ENCODE data around the gene C6orf163.

The C6orf163 gene

GRCh38 chr6:87357479-87358196 is 13.0 kb downstream of the C6orf163 start:
- no peak for DNase-seq

GRCh38 chr6:87364602-87365252 is 20.1 kb downstream of the C6orf163 start:
- no peak for DNase-seq

- DNase-seq, result no peak
These were observed 21.6 kb downstream of the C6orf163 start for GRCh38 chr6:87366072-87366827.

GRCh38 chr6:87366899-87367298 is 22.3 kb downstream of the C6orf163 start:
- DNase-seq, result no peak

- DNase-seq, result no peak
These were observed 28.8 kb downstream of the C6orf163 start for GRCh38 chr6:87373377-87373776.

- DNase-seq, result no peak
These were observed 30.7 kb downstream of the C6orf163 start for GRCh38 chr6:87375315-87375714.

- DNase-seq, result no peak
These were observed 32.0 kb downstream of the C6orf163 start for GRCh38 chr6:87376643-87377042.

- no peak for DNase-seq
These were observed 34.3 kb downstream of the C6orf163 start for GRCh38 chr6:87378947-87379346.

GRCh38 chr6:87382861-87383260 is 38.2 kb downstream of the C6orf163 start:
- DNase-seq, result no peak

GRCh38 chr6:87384038-87384437 is 39.4 kb downstream of the C6orf163 start:
- no peak for DNase-seq

- no peak for DNase-seq
These were observed 39.8 kb downstream of the C6orf163 start for GRCh38 chr6:87384449-87384848.

GRCh38 chr6:87391334-87391733 is 46.7 kb downstream of the C6orf163 start:
- no peak for DNase-seq

GRCh38 chr6:87393026-87393622 is 48.5 kb downstream of the C6orf163 start:
- DNase-seq, result peak; percentile 4

- no peak for DNase-seq
These were observed 50.8 kb downstream of the C6orf163 start for GRCh38 chr6:87395431-87395830.

- DNase-seq, result no peak
These were observed 52.2 kb downstream of the C6orf163 start for GRCh38 chr6:87396595-87397392.

- DNase-seq, result no peak
These were observed 53.0 kb downstream of the C6orf163 start for GRCh38 chr6:87397656-87398055.

GRCh38 chr6:87401832-87402231 is 57.2 kb downstream of the C6orf163 start:
- DNase-seq, result no peak

- no peak for DNase-seq
These were observed 62.9 kb downstream of the C6orf163 start for GRCh38 chr6:87407561-87407900.

- DNase-seq, result peak; percentile 72
These were observed 63.5 kb downstream of the C6orf163 start, which contains the start of gene CFAP206 for GRCh38 chr6:87407901-87408720. TSS of gene CFAP206 (plus strand) at chr6:87407972. CDS start at chr6:87409840, 1,868 bp downstream.

GRCh38 chr6:87408721-87409155 is 64.1 kb downstream of the C6orf163 start:
- DNase-seq, result no peak

Measured in stimulated activated CD4-positive, alpha-beta T cell treated with anti-CD3 and anti-CD28 coated beads, Interleukin-12 subunit alpha, Interleukin-12 subunit beta, amount 100 ng/mL, for 4 hours (primary cell).